Erythroblast (primary cell): ENCODE results near the gene TRMT61A.

ENCODE experiments used
- GATA1 ChIP-seq: IDR thresholded peaks from 2 replicates; pipeline ENCODE4 v1.6.1; 2011; ENCODE audit warnings: low read depth, mild to moderate bottlenecking, control low read depth, low read length, moderate library complexity
- POLR2A ChIP-seq: IDR thresholded peaks from 2 replicates; pipeline ENCODE4 v1.6.1; 2011; ENCODE audit warnings: mild to moderate bottlenecking, low read length

DNA sequence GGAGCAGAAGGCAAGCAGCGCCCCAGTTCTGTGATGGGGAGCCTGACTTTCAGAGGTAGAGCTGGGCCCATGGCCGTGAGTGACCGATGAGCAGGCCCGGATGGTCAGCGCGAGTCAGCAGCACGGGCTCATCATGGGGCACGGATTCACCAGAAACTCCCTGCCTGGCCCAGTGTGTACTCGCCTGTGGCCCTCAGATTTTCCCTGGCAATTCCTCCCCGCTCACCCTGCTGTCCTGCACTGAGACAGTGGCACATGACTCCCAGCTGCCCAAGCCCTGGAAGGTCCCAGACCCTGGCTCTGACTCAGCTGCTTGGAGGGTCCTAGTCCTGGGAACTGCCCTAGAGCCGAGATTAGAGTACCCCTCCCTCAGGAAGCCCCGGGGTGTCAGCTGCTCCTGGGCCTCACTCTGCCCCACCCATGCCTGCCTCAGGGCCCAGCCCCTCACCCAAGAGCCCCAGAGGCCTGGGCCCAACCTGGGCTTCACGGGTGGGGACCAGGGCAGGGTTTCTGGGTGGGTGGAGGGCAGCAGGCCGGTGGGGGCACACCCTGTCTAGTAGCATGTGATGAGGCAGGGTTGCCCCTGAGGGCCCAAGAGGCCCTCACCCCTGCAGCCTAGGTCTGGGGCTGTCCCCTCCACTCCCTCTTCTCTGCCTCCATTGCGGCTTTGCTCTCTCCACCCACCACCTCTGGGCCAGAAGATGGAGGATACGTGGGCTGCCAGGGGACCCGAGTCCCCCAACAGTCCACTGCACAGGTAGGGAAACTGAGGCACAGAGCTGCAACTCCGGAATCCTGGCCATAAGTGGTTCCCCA lies 8.4 kb downstream of the TRMT61A start:
- no peak for TF ChIP-seq GATA1
- peak; percentile 14 for TF ChIP-seq POLR2A
